Neuronal stem cell (in vitro differentiated cells): ENCODE results near the gene FOXO3.

Source experiments
- DNase-seq: peaks from one replicate; pipeline ENCODE4 v3.0.0-alpha.2; 2013; ENCODE audit warnings: low spot score
- H2AFZ ChIP-seq: one replicate; pipeline ENCODE4 v1.6.1; 2013; ENCODE audit warnings: mild to moderate bottlenecking, low read length, inconsistent platforms
- H2AK5ac ChIP-seq: 2 replicates; pipeline ENCODE4 v1.6.1; 2013; ENCODE audit warnings: low read depth, mild to moderate bottlenecking, inconsistent platforms, low read length, moderate library complexity, mixed read lengths
- H2BK120ac ChIP-seq: 2 replicates; pipeline ENCODE4 v1.6.1; 2013; ENCODE audit warnings: low read depth, mild to moderate bottlenecking, inconsistent platforms, low read length, moderate library complexity, mixed read lengths
- H2BK12ac ChIP-seq: one replicate; pipeline ENCODE4 v1.6.1; 2013; ENCODE audit warnings: low read length, inconsistent platforms
- H2BK15ac ChIP-seq: 2 replicates; pipeline ENCODE4 v1.6.1; 2013; ENCODE audit warnings: mild to moderate bottlenecking, low read length, inconsistent platforms, mixed read lengths
- H2BK5ac ChIP-seq: one replicate; pipeline ENCODE4 v1.6.1; 2013; ENCODE audit warnings: inconsistent platforms, mild to moderate bottlenecking, low read length, moderate library complexity
- H3K14ac ChIP-seq: one replicate; pipeline ENCODE4 v1.6.1; 2013; ENCODE audit warnings: low read length, inconsistent platforms
- H3K18ac ChIP-seq: 2 replicates; pipeline ENCODE4 v1.6.1; 2013; ENCODE audit warnings: low read length, inconsistent platforms
- H3K23ac ChIP-seq: 2 replicates; pipeline ENCODE4 v1.6.1; 2013; ENCODE audit warnings: low read depth, mild to moderate bottlenecking, mixed read lengths, low read length, inconsistent platforms; ENCODE audit not compliant: poor library complexity
- H3K27ac ChIP-seq: replicated peaks from 3 replicates; pipeline ENCODE4 v1.5.1; 2013; ENCODE audit warnings: low read length, inconsistent platforms
- H3K27me3 ChIP-seq, 3 experiments: 2 replicates each; pipeline ENCODE4 v1.6.1; 2013; ENCODE audit warnings: low read length in 3 of 3, mild to moderate bottlenecking in 2 of 3, inconsistent platforms in 1 of 3, low read depth in 1 of 3, mixed read lengths in 1 of 3, moderate library complexity in 1 of 3; ENCODE audit not compliant: control insufficient read depth in 3 of 3, insufficient read depth in 3 of 3
- H3K36me3 ChIP-seq, 2 donors: replicated peaks in 1 of 2; 2 replicates each; pipeline ENCODE4 v1.6.1; 2013; ENCODE audit warnings: low read length in 2 of 2; ENCODE audit not compliant: control insufficient read depth in 2 of 2, insufficient read depth in 2 of 2
- H3K4ac ChIP-seq: 2 replicates; pipeline ENCODE4 v1.6.1; 2013; ENCODE audit warnings: inconsistent platforms, mild to moderate bottlenecking, low read length, moderate library complexity
- H3K4me1 ChIP-seq, 2 donors: 1 replicate in 1 of 2; 2 replicates in 1 of 2; pipeline ENCODE4 v1.6.1; 2013; ENCODE audit warnings: low read length in 2 of 2, low read depth in 1 of 2; ENCODE audit not compliant: control insufficient read depth in 2 of 2, insufficient read depth in 1 of 2
- H3K4me2 ChIP-seq: one replicate; pipeline ENCODE4 v1.6.1; 2013; ENCODE audit warnings: mild to moderate bottlenecking, low read length, inconsistent platforms; ENCODE audit not compliant: insufficient read depth, poor library complexity, severe bottlenecking
- H3K4me3 ChIP-seq, 2 donors: 2 replicates each; pipeline ENCODE4 v1.5.1; 2013; ENCODE audit warnings: low read length in 2 of 2, mild to moderate bottlenecking in 2 of 2, inconsistent platforms in 1 of 2, moderate library complexity in 1 of 2
- H3K79me1 ChIP-seq: one replicate; pipeline ENCODE4 v1.6.1; 2013; ENCODE audit warnings: low read depth, mild to moderate bottlenecking, inconsistent platforms, low read length, moderate library complexity
- H3K9ac ChIP-seq: one replicate; pipeline ENCODE4 v1.6.1; 2013; ENCODE audit warnings: mild to moderate bottlenecking, low read depth, low read length, inconsistent platforms; ENCODE audit not compliant: poor library complexity
- H3K9me3 ChIP-seq, 2 donors: replicated peaks in 1 of 2; 2 replicates each; pipeline versions ENCODE3 to v1.6.1; 2013; ENCODE audit warnings: low read length in 2 of 2, mild to moderate bottlenecking in 2 of 2, inconsistent platforms in 1 of 2, low read depth in 1 of 2, mixed read lengths in 1 of 2, moderate library complexity in 1 of 2; ENCODE audit not compliant: control insufficient read depth in 2 of 2, insufficient read depth in 1 of 2
- H4K8ac ChIP-seq: one replicate; pipeline ENCODE4 v1.6.1; 2013; ENCODE audit warnings: low read depth, mild to moderate bottlenecking, inconsistent platforms, low read length, moderate library complexity
- H4K91ac ChIP-seq: one replicate; pipeline ENCODE4 v1.6.1; 2013; ENCODE audit warnings: low read length, low read depth, mild to moderate bottlenecking, inconsistent platforms; ENCODE audit not compliant: poor library complexity
- WGBS, 2 donors: extraction: QIAGEN DNeasy Blood & Tissue Kit; methylation state at CpG; one replicate each; pipeline ENCODE4 v1.1.7; 2013; ENCODE audit warnings: missing lambda C conversion rate in 2 of 2, mixed read lengths in 1 of 2; ENCODE audit not compliant: insufficient read length in 2 of 2, insufficient replicate concordance in 1 of 2; ENCODE audit errors: extremely low coverage in 2 of 2; 5-methylcytosine and 5-hydroxymethylcytosine counted together

Gene FOXO3

DNA sequence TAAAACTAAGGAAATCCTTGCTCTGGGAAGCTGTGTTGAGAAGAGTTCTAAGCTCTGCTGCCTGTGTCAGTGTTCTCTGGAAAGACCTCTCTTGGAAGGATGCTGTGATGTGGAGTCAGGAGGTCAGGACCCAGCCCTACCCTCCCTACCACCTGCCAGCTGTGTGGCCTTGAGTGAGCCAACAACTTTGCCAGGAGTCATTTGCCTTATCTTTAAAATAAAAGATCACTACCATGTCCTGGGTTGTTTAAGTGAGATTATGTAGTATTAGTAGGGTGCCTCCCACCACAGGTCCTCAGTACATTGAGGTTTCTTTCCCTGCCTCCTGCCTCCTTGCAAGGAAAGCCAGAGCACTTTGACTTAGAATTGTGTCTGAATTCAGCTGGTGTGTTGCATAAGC lies 64.9 kb downstream of the FOXO3 start:
- Histone ChIP-seq H4K91ac (no peak overlapping the region), H2BK120ac (no peak overlapping the region), H3K18ac (no peak overlapping the region), H3K9me3 (no peaks in the 10 kb centered on the region), H3K4me1 (peaks cover 0 to 6% of the 10 kb centered on the region in 2 donors), H3K27ac (no peak overlapping the region), H3K36me3 (peaks cover 0 to 2% of the 10 kb centered on the region in 2 donors), H2BK5ac (no peak overlapping the region), H2AFZ (no peak overlapping the region), H3K4ac (no peak overlapping the region), H2BK12ac (no peak overlapping the region), H3K27me3 (no peaks in the 10 kb centered on the region), H3K14ac (no peak overlapping the region), H2AK5ac (no peak overlapping the region), H3K4me3 (no peak overlapping the region), H3K9ac (no peak overlapping the region), H4K8ac (no peak overlapping the region), H3K79me1 (peaks cover 3% of the 10 kb centered on the region), H3K23ac (no peak overlapping the region), H2BK15ac (no peak overlapping the region), H3K4me2 (no peak overlapping the region)
- DNase-seq, result no peak

- Histone ChIP-seq H3K36me3 (no peaks in the 10 kb centered on the region), H2AFZ (no peak overlapping the region), H3K23ac (no peak overlapping the region), H2BK12ac (no peak overlapping the region), H3K9me3 (no peaks in the 10 kb centered on the region), H3K79me1 (peaks cover under 1% of the 10 kb centered on the region), H2BK15ac (no peak overlapping the region), H2BK120ac (no peak overlapping the region), H3K4me2 (no peak overlapping the region), H4K8ac (no peak overlapping the region), H3K18ac (no peak overlapping the region), H3K27me3 (no peaks in the 10 kb centered on the region), H3K4ac (no peak overlapping the region), H2BK5ac (no peak overlapping the region), H3K4me3 (no peak overlapping the region), H4K91ac (no peak overlapping the region), H3K4me1 (peaks cover under 1 to 2% of the 10 kb centered on the region in 2 donors), H3K27ac (no peak overlapping the region), H3K9ac (no peak overlapping the region), H3K14ac (no peak overlapping the region), H2AK5ac (no peak overlapping the region)
- no CpG with 5 or more reads among the region's 2 CpGs for WGBS, 2 donors
- DNase-seq, result no peak
Measured at GRCh38 chr6:108626777-108627176, 66.1 kb downstream of the FOXO3 start.

- no peak overlapping the region for H2BK15ac ChIP-seq
- H3K27me3 ChIP-seq, result no peaks in the 10 kb centered on the region
- no peak overlapping the region for H4K91ac ChIP-seq
- H3K23ac ChIP-seq, result no peak overlapping the region
- H2BK12ac ChIP-seq, result no peak overlapping the region
- H3K18ac ChIP-seq, result no peak overlapping the region
- no peak overlapping the region for H3K4me2 ChIP-seq
- H3K4me1 ChIP-seq, result peaks cover 2 to 8% of the 10 kb centered on the region in 2 donors
- H3K27ac ChIP-seq, result no peak overlapping the region
- H2AFZ ChIP-seq, result no peak overlapping the region
- H3K4ac ChIP-seq, result no peak overlapping the region
- H2BK5ac ChIP-seq, result no peak overlapping the region
- no peak overlapping the region for H3K9ac ChIP-seq
- H2BK120ac ChIP-seq, result no peak overlapping the region
- peaks cover 1% of the 10 kb centered on the region for H3K79me1 ChIP-seq
- WGBS, 2 donors, result no CpG with 5 or more reads among the region's 4 CpGs
- H3K14ac ChIP-seq, result no peak overlapping the region
- no peak overlapping the region for H2AK5ac ChIP-seq
- no peak overlapping the region for H3K4me3 ChIP-seq
- H4K8ac ChIP-seq, result no peak overlapping the region
- no peak for DNase-seq
- H3K36me3 ChIP-seq, result no peaks in the 10 kb centered on the region
- no peaks in the 10 kb centered on the region for H3K9me3 ChIP-seq
Measured at GRCh38 chr6:108627692-108628550, 67.2 kb downstream of the FOXO3 start.

DNA sequence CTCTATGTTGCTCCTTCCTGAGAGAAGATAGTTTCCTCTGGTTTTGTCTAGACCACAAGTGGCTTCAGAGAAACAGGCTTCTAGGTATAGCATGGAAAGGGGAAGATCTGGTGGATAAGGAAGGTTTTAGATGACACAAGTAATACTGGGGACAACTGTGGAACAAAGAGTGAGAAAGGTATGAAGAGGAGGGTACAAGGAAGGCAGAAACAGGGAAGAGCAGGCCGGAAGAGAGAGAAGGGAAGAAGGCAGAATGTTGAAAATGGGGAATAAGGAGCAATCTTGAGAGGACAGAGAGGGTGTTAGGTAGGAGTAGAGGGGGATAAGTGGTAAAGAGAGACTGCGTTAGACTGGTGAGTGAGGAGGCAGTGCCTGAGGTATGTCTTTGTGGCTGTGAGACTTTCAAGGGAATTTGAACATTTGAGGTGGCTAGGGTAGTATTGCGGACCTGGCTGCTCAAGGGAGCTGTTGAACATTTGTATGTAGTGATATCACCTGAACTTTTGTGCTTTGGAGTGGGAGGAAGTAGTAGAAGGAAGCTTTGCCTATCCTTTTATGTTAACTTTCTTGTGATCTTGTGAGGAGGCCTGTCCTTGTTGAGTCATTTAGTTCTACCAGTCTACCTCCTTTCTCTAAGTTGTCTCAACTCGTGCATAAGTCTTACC lies 69.5 kb downstream of the FOXO3 start:
- Histone ChIP-seq H2BK15ac (no peak overlapping the region), H3K27me3 (no peaks in the 10 kb centered on the region)
- WGBS, 2 donors, result no CpG with 5 or more reads among the region's 4 CpGs

More for the DNA sequence above, 69.5 kb downstream of the FOXO3 start:
- H4K91ac ChIP-seq, result no peak overlapping the region
- H3K27ac ChIP-seq, result no peak overlapping the region
- H3K79me1 ChIP-seq, result peaks cover 1% of the 10 kb centered on the region
- no peak overlapping the region for H3K18ac ChIP-seq
- no peak overlapping the region for H2BK5ac ChIP-seq
- no peak overlapping the region for H3K23ac ChIP-seq
- H3K9me3 ChIP-seq, result no peaks in the 10 kb centered on the region
- no peaks in the 10 kb centered on the region for H3K36me3 ChIP-seq
- no peak overlapping the region for H3K4me3 ChIP-seq
- H3K9ac ChIP-seq, result no peak overlapping the region
- peaks cover 5 to 15% of the 10 kb centered on the region in 2 donors for H3K4me1 ChIP-seq
- no peak overlapping the region for H4K8ac ChIP-seq
- no peak overlapping the region for H3K4ac ChIP-seq
- H3K4me2 ChIP-seq, result no peak overlapping the region
- H2AFZ ChIP-seq, result no peak overlapping the region
- no peak for DNase-seq
- no peak overlapping the region for H2BK12ac ChIP-seq
- H3K14ac ChIP-seq, result no peak overlapping the region
- H2AK5ac ChIP-seq, result no peak overlapping the region
- H2BK120ac ChIP-seq, result no peak overlapping the region
